GM19463 (cell line): ENCODE measurements around the gene DHDDS.
"Not testable (repeated sequence)": the region's sequence is repeated elsewhere in the genome, so short reads cannot be mapped to it uniquely, and the experiment has no call there.

Experiments
- ATAC-seq: cut with Tn5 transposase; IDR thresholded peaks from one replicate; pipeline ENCODE4 v1.9.1; 2021; ENCODE audit warnings: mild to moderate bottlenecking, moderate library complexity; ENCODE audit not compliant: unreplicated experiment

The DHDDS gene

GRCh38 chr1:26431979-26432695, at the start of gene DHDDS:
Gene DHDDS, plus strand, starts transcription at chr1:26432321. Its CDS starts 625 bp downstream, at chr1:26432946.
- ATAC-seq: peak; percentile 94

GRCh38 chr1:26384076-26384475, 48.0 kb upstream of the DHDDS start:
- no peak for ATAC-seq

- not testable (repeated sequence) for ATAC-seq
Measured at GRCh38 chr1:26385063-26385462, 47.1 kb upstream of the DHDDS start.

GRCh38 chr1:26387447-26387846, 44.7 kb upstream of the DHDDS start:
- ATAC-seq: no peak

GRCh38 chr1:26388791-26389445, 43.2 kb upstream of the DHDDS start:
- ATAC-seq: no peak

GRCh38 chr1:26389604-26390247, 42.4 kb upstream of the DHDDS start:
- ATAC-seq: no peak

- ATAC-seq: no peak
Measured at GRCh38 chr1:26391450-26391849, 40.7 kb upstream of the DHDDS start.

GRCh38 chr1:26395754-26396153, 36.4 kb upstream of the DHDDS start:
- no peak for ATAC-seq

GRCh38 chr1:26399034-26399433, 33.1 kb upstream of the DHDDS start:
- ATAC-seq: no peak

- ATAC-seq: no peak
Measured at GRCh38 chr1:26401891-26402290, 30.2 kb upstream of the DHDDS start.

GRCh38 chr1:26403656-26404055, 28.5 kb upstream of the DHDDS start:
- ATAC-seq: no peak

- no peak for ATAC-seq
Measured at GRCh38 chr1:26404641-26405040, 27.5 kb upstream of the DHDDS start.

GRCh38 chr1:26405281-26405915, 26.7 kb upstream of the DHDDS start:
- no peak for ATAC-seq

GRCh38 chr1:26408604-26409003, 23.5 kb upstream of the DHDDS start:
- ATAC-seq: no peak

GRCh38 chr1:26409191-26409807, 22.8 kb upstream of the DHDDS start:
- ATAC-seq: no peak

GRCh38 chr1:26410706-26411623, 21.2 kb upstream of the DHDDS start, which contains the start of gene LIN28A:
Gene LIN28A, plus strand, starts transcription at chr1:26410817. Its CDS starts 75 bp downstream, at chr1:26410892.
- ATAC-seq: no peak

GRCh38 chr1:26411624-26412074, 20.5 kb upstream of the DHDDS start:
- no peak for ATAC-seq

- ATAC-seq: no peak
Measured at GRCh38 chr1:26412180-26412840, 19.8 kb upstream of the DHDDS start.

GRCh38 chr1:26413031-26413430, 19.1 kb upstream of the DHDDS start:
- ATAC-seq: no peak
